Measurements from ENCODE around the gene GSDME.
"Not testable (repeated sequence)": the region's sequence is repeated elsewhere in the genome, so short reads cannot be mapped to it uniquely, and the experiment has no call there.

The GSDME gene

GRCh38 chr7:24757353-24758275, at the start of gene GSDME:
Gene GSDME, minus strand, starts transcription at chr7:24757464. Its CDS starts 7,690 bp downstream, at chr7:24749774.
- peak in 1 of 4 experiments; percentile 17 for DNase-seq (ENCODE audit: low read depth in 4 of 4, low spot score in 1 of 4)

GRCh38 chr7:24802300-24802699, 45.0 kb upstream of the GSDME start:
- DNase-seq (ENCODE audit: low read depth in 4 of 4, low spot score in 1 of 4) = no peak

GRCh38 chr7:24801883-24802282, 44.6 kb upstream of the GSDME start:
- DNase-seq (ENCODE audit: low read depth in 4 of 4, low spot score in 1 of 4) = no peak

DNA sequence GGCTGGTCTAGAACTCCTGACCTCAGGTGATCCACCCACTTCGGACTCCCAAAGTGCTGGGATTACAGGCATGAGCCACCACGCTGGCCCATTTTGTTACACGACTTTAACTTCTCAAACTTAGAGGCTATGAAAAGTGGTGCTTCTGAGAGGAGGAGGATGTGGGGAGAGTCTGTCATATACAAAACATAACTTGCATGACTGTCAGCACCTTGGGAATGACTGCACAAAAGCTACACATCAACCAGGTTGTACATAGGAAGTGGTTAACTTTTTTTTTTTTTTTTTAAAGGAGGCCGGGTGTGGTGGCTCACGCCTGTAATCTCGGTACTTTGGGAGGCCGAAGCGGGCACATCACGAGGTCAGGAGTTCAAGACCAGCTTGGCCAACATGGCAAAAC, 43.4 kb upstream of the GSDME start:
- no peak for DNase-seq (ENCODE audit: low read depth in 4 of 4, low spot score in 1 of 4)

DNA sequence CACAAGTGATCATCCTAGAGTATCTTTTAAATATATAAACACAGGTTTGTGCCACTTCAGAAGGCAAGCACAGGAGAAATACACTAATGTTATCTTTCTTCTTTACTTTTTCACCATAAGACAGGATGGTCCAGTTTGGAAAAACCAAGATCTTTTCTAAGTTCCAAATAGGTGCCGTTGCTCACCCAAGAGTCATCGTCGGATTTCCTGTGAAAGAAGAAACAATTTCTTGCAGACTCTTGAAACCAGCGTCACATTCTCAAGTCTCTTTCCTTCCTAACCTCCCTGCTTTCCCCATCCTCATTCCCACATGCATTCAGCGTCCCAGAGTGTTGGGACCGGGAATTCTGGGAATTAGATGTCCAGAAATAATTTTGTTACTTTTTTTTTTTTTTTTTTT, 42.8 kb upstream of the GSDME start:
- no peak for DNase-seq (ENCODE audit: low read depth in 4 of 4, low spot score in 1 of 4)

DNA sequence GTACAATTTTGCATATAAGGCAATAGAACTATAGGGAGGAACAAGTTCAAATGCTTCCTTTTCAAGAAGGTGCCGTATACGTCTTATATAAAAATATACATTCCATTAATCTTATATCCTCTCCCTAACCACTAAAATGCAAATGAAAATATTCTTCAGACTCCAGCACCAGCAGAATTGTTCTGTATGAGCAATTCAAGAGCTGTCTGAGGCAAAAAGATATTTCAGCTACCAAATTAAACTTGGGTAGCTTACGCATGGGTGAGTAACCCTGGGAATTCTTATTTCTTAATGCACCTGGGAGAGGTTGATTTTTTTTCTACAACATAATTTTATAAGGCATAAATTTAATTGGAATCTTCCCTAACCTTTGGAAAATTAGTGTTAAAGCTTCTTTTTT, 42.2 kb upstream of the GSDME start:
- DNase-seq (ENCODE audit: low read depth in 4 of 4, low spot score in 1 of 4) = no peak

DNA sequence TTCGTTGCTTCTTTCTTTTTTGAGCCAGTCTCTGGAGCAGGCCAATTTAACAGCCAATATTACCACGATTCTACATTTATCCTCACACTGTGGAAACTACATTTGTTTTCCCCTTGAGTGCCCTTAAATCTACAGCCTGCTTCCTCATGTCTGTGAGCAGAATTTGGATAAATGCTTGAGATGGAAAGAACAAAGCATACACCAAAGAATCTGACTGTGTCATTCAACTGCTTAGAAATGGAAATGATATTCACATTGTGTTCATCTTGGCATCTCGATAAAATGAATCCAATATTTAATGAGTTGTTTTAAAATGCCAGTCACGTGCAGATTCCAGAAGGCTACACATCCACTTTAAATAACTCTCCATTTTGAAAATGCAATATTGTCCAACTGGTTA, 41.0 kb upstream of the GSDME start:
- no peak for DNase-seq (ENCODE audit: low read depth in 4 of 4, low spot score in 1 of 4)

DNA sequence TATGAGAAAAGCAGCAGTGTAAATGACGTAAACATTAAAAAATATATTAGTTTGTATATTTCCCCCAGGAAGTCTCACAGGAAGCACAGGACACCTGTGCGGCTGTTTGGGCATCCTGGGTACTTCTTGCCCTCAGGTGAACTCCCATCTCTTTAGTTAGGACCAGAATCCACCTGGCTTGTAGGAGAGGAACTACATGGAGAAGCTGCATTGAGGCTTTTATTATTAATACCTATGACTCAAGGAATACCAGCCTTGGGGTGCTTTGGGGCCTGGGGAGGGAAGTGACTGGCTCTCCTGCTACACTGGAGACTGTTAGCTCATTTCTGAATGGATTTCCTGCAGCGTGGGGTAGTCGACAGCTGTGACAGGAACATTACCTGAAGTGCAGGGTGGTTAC, 40.0 kb upstream of the GSDME start:
- DNase-seq (ENCODE audit: low read depth in 4 of 4, low spot score in 1 of 4) = no peak

GRCh38 chr7:24795407-24795767, 38.1 kb upstream of the GSDME start:
- DNase-seq (ENCODE audit: low read depth in 4 of 4, low spot score in 1 of 4) = no peak

DNA sequence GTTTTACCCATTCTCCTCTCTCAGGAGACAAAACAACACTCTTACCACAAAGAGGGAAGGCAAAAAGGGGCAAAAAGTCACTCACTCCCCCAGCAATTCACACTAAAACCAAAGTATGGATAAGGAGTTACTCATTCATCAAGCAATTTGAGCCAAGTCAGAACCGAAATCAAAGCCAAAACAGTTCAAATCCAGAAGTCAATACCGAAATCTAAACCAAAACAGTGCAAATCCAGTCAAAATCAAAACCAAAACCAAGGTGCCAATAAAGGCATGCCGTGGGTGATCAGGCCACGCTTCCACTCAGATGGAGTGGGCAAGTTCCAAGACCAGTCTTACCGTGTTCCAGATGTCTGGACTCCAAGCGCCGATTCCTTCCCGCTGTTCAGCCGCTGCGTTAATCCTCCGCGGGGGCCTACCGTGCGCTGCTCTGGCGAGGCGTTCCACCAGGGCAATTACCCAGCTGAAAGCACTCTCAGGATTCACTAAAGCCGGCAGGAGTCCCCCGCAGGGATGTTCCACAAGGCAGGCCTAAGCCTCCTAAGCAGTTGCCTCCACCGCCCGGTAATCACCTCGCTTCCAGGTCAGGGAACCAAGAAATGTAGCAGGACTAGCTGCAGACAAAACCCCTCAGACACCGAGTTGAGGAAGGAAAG, 37.6 kb upstream of the GSDME start:
- DNase-seq (ENCODE audit: low read depth in 4 of 4, low spot score in 1 of 4) = not testable (repeated sequence)

GRCh38 chr7:24793982-24794648, 36.9 kb upstream of the GSDME start:
- DNase-seq (ENCODE audit: low read depth in 4 of 4, low spot score in 1 of 4) = no peak

- DNase-seq (ENCODE audit: low read depth in 4 of 4, low spot score in 1 of 4) = no peak
These were observed 31.8 kb upstream of the GSDME start for GRCh38 chr7:24788961-24789576.

GRCh38 chr7:24788075-24788474, 30.8 kb upstream of the GSDME start:
- DNase-seq (ENCODE audit: low read depth in 4 of 4, low spot score in 1 of 4) = no peak

GRCh38 chr7:24786941-24787340, 29.7 kb upstream of the GSDME start:
- no peak for DNase-seq (ENCODE audit: low read depth in 4 of 4, low spot score in 1 of 4)

DNA sequence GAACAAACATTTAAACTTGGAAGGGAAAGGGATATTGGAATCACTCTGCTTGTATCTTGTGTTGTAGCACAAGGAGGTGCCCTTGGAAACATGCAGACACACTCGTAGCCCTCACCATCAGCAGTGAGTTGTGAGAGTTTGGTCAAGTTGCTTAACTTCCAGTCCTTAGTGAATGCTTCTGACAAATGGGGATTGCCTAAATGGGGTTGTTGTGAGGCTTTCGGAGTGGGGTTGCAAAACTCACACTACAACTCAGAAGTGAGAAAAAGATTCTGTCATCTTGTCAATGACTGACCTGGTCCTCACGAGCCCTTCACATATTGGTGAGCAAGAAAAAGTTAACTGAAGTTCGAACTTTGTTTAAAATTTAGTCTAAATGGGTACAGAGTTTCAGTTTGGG, 29.0 kb upstream of the GSDME start:
- DNase-seq (ENCODE audit: low read depth in 4 of 4, low spot score in 1 of 4) = no peak

- no peak for DNase-seq (ENCODE audit: low read depth in 4 of 4, low spot score in 1 of 4)
These were observed 27.0 kb upstream of the GSDME start for GRCh38 chr7:24784277-24784676.

GRCh38 chr7:24783698-24784097, 26.4 kb upstream of the GSDME start:
- DNase-seq (ENCODE audit: low read depth in 4 of 4, low spot score in 1 of 4) = no peak

DNA sequence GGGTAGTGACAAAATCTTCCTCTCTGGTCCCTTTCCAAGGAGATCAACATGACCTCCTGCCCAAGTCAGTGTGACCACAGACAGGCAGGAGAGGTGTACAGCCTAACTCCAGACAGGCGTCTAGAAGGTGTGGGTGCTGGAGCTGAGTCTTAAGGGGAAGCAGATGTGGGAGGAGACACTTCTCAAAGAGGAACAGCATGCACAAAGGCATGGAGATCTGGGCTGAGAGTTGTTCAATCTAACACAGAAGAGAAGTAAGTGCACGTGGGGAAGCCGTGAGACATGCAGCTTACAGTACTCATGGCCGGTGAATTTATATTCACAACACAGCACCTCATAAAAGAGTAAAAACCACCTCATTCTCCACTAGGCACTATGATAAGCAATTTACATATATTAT, 23.8 kb upstream of the GSDME start:
- no peak for DNase-seq (ENCODE audit: low read depth in 4 of 4, low spot score in 1 of 4)

GRCh38 chr7:24779283-24779655, 22.0 kb upstream of the GSDME start:
- DNase-seq (ENCODE audit: low read depth in 4 of 4, low spot score in 1 of 4) = no peak

DNA sequence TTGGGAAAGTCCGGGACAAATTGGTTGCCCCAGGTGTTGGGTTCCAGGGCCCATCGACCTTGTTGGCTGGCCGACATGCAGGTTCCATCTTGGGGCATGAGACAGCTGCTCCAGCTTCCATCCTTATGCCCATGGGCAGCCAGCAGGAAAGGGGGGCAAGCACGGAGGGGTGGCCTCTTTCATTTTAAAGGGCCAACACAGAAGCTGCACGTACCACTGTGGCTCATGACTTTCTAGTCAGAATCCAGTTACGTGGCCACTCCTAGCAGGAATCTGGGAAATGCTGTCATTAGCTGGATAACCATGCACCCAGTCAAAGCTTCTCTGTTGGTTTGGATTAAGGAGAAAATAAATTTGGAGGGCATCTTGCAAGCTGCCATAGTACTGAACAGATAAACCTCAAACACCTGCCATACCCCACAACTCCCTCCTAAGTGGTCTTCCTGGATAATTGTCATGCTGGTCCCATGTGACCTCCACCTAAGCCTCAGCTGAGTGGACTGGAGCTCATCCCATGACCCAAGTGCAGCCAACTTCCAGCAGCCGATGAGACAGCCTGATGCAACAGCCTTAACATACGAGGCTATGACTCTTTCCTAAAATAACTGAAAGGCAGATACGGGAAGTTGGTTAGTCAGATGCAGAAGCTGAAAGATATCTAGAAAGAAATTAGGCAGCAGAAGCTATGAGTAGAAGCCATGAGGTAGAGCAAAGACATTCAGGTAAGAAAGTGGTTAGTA, 21.4 kb upstream of the GSDME start:
- no peak for DNase-seq (ENCODE audit: low read depth in 4 of 4, low spot score in 1 of 4)

DNA sequence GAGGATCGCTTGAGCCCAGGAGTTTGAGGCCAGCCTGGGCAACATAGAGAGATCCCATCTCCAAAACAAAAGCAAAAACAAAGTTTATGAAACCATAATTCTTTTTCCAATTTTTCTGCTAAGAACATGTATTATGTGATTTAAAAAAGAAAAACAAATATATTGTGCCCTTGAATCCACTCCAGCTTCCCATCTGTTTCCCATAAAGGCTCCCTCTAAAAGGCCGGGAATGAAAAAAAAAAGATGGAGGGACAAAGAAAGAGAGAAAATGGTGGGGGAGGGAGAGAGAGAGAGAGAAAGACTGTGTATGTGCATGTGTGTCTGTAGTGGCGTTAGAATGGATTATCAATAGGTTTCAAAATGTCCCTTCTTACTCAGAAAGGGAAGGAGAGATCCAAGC, 20.5 kb upstream of the GSDME start:
- no peak for DNase-seq (ENCODE audit: low read depth in 4 of 4, low spot score in 1 of 4)
